Stimulated activated CD4-positive, alpha-beta T cell treated with anti-CD3 and anti-CD28 coated beads, Interleukin-2, amount 100 ng/mL, for 4 hours (primary cell): Measurements from ENCODE around the gene TBCC.
A peak's percentile ranks its signal among the peaks of the same experiment; 100 is the strongest.

ENCODE experiments used
- DNase-seq: peaks from one replicate; pipeline ENCODE4 v3.0.0-alpha.2; 2020; ENCODE audit warnings: low read depth

The TBCC gene

DNA sequence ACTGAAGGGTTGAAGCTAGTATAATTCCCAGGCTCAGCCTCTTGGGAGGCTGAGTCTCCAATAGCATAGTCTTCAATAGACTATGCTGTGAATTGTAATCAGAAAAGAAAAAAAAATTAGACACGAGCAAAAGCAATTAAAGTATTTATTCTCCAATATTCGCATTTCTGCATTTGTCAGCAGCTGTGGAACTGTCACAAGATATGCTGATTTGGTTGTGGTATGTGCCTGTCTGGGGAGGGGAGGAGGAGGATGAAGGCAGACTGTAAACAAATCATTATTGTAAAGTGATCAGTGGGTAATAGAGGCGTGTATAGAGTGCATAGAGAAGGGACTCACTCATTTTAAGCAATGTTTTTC is 25.8 kb upstream of the TBCC start:
- no peak for DNase-seq

DNA sequence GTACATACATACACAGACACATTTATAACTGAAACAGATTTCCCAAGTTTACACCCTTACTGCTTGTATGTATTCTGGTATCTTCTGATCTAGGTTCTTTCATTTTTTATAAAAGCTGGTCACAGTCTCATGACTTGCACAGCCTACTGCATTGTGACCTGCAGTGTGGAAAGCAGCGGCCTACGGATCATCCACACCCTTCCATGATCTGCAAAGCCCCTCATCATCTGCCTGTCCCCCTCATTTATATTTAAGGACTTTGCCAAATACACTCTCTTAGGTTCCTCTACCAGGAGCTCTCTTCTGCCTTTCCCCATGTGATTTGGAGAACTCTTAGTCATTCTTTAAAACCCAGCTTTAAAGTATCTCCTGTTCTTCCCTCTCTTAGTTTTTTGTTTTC is 23.9 kb upstream of the TBCC start:
- DNase-seq = no peak

DNA sequence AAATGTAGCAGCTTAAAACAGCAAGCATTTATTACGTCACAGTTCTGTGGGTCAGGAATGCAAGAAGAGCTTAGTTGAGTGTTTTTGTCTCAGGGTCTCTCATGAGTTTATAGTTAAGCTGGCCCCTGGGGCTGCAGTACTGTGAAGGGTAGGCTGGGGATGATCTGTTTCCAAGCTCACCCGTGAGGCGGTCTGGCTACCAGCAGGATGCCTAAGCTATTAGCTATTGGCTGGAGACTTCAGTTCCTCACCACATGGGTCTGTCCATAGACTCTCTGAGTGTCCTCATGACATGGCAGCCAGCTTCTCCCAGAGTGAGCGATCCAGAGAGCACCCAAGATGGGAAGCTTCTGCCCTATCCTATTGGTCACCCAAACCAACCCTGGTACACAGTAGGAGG is 23.1 kb upstream of the TBCC start:
- no peak for DNase-seq

DNA sequence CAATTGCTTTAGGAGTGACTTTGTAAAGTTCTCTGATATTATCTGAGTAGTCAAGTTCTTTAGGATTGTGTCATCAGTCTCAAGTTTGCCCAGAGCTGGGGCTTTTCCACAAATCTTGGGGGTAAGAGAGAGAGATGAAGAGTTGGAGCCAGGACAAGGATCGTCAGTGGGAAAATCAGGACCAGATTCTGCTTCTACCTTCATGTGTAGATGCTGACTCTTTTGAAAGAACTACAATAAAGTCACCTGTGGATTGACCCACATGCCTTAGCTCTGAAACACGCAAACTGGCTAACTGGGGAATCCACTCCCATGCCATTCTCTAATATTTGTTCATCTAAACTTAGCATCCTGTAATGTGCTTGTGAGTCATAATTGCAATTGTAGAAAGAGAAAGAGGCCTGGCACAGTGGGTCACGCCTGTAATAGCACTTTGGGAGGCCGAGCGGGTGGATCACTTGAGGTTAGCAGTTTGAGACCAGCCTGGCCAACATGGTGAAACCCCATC is 20.3 kb upstream of the TBCC start:
- DNase-seq = no peak

DNA sequence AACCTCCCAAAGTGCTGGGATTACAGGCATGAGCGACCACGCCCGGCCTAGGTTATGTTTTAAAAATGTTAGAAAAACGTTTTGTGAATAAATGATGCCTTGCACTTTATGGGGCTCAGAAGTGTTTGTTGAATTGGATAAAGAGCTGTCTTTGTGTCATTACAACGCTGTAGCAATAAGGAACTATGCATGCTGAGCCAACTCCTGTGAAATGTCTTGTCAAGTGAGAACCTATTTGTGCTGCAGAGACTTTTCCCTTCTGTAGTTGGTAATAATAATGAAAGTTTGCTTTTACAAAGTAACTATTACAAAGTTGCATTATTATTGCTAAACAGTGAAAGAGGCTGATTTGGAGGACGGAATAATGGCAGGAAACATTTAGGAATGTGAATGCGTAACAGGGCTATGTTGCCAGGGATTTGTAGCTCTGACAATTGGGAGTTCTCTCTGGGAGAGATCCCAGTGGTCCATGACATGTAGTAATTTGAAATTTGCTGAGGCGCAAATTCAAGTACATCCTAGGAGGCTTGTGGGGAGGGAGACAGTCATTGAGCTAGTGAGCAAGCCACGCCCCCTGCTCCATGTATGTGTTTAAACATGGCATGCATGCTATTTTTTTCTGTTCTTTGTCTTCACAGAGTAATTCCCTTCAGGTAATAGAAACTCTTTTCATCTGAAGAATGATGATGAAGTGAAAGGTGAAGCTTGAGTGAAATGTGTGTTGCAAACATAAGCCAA is 19.2 kb upstream of the TBCC start:
- no peak for DNase-seq

DNA sequence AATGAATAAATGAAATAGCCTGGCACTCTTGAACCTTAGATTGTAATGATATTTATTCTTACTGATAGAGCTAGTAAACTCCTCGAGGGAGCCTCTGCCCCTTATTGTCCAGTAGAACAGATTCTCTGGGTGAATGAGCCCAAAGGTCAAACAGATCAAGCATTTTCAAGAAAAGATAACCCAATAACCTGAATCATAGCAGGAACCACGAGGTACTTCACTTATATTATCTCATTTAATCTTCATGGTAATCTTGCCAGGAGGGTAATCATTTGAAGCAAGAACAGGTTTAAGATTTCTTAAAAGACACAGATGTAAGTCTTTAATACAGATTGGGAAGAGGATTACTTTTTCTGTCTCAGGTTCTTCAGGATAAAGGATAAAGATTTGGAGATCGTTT is 17.0 kb upstream of the TBCC start:
- no peak for DNase-seq

DNA sequence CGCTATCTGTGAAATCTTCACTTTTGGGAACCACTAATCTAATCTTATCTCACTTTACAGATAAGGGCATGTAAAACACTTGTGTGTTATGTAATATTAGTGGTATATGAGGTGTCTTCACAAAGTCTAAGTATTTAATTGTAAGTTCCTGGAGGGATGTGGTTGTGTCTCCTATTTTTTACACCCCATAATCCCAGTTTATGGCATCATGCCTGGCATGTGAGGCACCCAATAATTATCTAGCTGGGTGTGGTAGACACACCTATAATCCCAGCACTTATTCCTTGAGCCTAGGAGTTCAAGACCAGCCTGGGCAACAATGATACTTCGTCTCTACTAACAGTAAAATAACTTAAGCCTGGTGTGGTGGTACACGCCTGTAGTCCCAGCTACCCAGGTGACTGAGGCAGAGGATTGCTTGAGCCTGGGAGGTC is 16.5 kb upstream of the TBCC start:
- no peak for DNase-seq

DNA sequence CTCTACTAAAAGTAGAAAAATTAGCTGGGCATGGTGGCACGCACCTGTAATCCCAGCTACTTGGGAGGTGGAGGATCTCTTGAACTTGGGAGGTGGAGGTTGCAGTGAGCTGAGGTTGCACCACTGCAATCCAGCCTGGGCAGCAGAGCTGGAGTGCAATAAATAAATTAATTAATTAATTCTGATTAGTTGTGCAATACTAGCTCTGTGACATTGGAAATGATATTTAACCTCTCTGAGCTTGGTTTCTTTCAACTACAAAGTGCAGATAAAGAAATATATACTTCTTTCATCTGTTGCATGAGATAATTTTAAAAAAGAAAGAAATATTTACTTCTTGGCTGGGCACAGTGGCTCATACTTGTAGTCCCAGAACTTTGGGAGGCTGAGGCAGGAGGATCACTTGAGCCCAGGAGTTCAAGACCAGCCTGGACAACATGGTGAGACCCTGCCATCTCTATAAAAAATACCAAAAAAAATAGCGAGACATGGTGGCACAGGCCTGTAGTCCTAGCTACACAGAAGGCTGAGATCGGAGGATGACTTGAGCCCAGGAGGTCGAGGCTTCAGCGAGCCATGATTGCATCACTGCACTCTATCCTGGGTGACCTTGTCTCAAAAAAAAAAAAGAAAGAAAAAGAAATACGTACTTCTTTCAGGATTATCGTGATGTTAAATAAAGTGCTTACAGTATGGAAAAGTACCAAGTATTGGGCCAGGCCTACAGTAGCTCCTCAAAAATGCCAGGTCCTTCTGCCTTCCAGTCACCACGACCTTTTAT is 15.6 kb upstream of the TBCC start:
- no peak for DNase-seq

DNA sequence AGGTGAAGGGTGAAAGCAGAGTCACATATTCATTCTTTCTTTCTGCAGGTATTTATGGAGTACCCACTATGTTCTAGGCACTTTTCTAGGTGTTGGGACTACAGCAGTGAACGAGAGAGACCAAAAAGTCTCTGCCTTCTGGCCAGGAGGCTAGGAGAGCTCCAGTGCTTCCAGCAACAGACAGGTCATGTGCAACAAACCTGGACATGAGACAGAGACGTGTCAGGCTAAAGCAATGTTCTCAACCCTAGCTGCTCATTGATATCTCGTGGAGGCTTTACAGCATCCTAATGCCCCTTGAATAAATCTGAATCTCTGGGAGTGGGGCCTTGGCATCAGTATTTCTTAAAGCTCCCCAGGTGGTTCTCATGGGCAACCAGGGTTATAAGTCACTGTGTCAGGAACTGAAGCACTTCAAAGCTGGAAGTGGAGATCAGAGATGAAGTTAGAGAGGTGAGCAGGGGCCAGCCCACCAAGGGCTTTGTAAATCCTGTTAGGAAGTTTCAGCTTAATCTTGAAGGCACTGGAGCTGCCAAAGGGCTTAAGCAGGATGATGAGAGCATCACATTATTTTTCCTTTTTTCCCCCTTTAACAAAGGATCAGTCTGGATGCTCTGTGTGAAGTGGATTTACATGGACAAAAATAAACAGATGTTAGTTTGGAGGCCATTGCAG is 13.0 kb upstream of the TBCC start:
- DNase-seq = no peak

DNA sequence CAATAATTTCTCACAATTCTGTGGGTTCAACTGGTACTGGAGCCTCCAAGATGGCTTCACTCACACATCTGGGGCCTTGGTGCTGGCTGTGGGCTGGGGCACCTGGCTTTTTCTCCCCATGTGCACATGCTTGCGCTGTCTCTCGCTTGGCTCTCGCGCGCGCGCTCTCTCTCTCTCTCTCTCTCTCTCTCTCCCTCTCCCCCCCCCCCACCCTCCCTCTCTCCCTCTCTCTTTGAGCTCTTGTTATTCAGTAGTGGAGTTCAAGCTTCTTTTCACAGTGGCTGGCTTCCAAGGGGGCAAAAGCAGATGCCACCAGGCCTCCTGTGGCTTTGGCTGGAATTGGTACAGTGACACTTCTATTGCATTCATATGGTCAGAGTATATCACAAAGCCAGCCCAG is 10.8 kb upstream of the TBCC start:
- DNase-seq = no peak

DNA sequence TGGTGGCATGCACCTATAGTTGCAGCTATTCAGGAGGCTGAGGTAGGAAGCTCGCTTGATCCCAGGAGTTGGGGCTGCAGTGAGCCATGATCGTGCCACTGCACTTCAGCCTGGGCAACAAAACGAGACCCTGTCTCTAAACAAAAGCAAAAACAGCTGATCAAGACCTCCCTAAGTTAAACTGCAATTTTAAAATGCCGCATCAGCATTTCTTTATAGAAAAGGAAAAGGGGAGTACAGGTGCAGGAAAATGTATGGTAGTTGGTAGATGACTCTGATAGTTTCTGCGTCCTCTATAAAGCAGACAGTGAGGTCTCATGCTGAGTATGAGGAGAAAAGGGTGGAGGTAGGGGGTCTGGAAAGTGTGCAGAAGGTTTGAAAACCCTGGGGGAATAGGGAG is 8.9 kb upstream of the TBCC start:
- no peak for DNase-seq

DNA sequence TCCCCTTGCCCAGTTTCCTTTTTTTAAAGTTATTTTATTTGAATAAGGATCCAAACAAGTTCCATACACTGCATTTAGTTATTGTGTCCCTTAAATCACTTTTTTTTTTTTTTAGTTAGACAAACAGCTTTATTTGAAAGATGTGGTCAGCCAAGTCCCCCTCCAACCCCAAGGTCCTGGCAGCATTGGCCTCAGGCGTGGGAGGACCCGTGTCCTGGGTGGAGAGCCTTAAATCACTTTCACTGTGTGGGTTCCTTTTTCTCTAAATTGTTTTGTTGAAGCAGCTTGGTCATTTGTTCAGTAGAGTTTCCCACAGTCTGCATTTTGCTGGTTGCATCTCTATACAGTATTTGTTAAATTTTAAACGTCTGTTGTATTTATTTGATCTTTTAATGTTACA is 5.2 kb upstream of the TBCC start:
- no peak for DNase-seq

DNA sequence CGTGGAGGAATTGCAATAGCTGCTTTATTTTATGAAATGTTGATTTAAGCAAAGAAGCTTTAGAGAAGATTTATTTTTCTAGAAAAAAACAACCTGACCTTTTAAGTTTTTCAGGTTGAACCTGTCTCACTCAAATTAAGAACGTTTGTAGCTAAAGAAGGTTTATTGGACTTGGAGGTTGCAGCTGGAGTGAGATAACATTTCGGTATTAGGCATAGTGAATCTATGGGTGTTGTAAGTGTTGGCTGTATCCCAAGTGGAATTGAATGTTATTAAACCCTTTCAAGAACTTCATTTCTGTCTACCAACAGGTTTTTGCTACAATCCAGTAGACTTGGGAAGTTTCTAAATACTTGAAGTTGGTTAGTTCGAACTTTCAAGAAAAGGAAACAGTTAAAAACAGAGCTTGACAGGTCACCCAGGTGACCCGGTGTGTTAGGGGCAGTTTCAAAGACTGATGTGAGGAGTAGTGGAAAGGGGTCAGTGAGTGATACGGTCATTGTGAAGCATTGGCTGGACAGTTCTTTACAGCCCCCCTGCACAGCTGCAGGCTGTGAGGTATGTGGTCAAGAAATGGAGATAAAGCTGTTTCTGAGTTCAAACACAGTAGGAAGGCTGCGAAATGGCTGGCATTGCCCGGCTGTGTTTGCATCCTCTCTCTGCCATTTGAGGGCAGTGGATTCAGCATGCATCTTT is 2.4 kb upstream of the TBCC start:
- DNase-seq = no peak

DNA sequence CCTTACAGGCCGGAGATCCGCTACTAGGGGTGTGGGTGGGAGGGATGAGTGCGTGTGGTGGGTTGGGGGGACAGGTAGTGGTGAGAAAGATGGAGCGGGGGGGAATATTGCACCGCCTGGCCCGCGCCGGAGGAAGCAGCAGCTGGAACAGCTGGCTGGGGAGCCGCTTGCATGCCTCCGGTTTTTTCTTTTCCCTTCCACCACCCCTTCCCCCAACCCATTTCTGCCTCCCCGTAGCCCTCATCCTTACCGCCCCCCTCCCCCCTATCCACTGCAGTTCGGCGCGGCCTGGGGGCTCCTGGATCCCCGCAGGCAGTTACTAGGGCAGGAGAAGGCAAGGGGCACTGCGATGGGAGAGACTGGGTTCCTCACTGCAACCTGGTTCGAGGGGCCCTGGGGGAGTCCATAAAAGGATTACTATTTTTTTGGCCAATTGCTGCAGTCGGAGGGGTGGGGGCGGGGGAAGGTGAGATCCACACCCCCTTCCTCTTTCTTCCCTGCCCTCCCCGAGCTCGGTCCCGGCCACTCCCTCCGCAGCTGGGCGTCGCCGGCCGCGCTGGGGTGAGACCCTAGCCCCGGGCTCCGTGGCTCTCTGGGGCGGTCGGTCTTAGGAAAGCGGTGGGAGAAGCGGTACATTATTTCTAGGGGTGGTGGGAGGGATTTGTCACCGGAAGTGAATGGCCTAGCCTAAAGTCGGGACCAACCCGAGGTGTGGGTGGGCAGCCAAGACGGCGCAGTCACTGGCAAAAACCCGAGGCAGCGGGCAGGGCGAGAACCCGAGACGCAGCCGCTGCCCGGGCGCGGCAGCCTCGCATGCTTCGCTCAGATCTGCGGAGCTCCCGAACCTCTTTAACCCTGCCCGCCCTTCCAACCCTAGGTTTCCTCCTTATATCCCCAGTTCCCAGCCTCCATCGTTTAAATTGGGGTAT is 824 bp upstream of the TBCC start:
- peak; percentile 52 for DNase-seq

DNA sequence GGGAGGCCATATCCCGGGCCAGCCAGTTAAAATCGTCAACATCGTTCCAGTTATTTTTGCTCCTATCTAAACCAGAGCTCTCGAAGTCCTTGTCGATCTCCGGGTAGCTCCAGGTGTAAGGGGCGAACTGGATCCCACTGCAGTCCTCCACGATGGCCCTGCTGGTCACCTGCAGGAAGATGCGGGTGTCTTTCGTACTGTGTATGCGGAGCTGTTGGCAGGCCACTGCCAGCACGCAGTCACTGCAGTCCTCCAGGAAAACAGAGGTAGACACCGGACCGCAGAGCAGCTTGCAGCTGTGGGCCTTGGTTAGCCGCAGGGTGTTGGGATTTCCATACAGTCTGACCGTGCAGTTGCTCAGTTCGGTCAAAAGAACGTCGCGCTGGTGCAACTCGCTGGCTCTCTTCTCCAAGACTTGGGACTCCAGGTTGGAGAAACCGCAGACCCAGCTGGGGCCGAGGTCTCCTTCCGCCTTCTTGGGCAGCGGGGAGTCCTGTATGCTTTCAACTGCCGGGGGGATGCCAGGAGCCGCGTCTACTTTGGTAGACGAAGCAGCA is 742 bp downstream of the TBCC start:
- DNase-seq = no peak

DNA sequence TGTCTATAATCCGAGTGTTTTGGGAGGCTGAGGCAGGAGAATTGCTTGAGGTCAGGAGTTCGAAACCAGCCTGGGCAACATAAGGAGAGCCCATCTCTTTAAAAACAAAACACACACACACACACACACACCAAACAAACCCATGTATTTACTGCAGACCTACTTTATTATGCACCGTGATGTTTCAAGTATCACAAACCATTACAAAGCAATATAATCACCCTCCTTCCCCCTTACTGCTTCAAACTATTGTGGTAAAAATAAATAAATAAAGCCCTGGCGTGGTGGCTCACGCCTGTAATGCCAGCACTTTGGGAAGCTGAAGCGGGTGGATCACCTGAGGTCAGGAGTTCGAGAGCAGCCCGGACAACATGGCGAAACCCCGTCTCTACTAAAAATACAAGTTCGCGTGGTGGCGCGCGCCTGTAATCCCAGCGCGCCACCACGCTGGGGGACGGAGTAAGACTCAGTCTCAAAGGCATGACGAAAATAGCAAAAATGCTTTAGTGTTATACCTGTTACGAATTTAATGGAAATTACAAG is 1.5 kb downstream of the TBCC start:
- DNase-seq = no peak

DNA sequence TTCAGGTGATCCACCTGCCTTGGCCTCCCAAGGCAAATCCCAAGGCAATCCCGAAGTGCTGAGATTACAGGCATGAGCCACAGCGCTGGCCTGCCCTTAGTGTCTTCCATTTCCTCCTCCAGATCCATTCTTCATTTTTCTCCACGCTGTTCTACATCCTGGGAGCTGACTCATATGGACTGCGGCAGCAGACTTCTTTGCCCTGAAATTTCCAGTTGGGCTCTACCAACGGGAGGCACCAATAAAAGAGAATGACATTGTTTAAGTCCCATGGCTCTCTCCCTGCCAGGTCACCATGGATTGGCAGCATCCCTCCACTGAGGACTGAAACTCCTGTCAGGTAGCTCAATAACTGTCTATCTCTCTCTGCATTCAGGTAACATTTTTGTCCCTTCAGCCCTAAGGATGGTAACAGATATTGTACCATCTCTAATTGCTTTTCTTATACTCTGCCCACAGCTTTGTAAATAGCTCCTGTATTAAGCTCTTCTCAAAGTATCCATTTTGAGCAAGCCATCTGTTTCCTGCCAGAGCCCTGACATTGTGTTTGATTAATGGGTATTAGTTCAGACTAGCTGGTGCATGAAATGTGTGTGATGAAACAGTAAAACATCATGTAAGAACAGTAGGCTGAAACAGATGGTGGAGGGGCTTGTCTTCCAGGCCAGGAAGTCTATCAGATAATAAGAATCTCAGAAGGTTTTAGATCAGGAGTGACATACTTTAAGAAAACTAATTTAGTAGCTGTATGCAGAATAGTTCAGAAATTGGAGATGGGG is 3.6 kb downstream of the TBCC start:
- no peak for DNase-seq

DNA sequence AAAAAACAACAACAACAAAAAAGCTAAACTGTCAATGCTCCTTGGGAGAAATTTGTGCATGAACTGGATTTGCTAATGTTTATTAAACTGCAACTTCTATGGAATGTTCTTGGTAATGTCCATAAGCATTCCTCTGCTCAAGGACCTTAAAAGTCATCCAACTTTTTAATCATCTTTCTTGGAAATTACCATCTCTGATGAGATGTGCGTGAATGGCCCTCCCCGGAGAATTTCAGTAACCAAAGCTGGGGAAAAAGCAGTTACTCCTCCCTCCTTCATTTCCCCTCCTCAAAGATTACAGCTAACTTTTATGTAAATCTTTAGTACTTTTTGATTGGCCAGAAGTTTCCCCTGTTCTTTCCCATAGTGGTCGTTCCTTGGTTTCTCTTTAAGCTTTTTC is 5.2 kb downstream of the TBCC start:
- DNase-seq = no peak

DNA sequence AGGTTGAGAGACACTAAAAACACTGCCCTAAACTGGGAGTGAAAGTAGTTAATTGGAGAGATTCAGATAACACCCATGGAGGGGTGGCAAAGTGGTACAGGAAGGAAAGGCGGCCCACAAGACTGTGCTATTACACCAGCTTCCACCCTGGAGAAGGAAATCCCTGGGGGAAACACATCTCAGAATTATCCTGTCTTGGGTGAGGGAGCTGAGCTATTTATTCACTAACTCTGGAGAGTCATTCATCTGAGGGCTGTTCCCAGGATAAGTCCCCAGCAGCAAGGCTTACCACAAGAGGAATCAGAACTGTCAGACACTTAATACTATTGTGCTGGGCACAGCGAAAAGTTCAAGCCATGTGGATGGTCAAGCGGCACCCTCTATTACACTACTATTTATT is 9.9 kb downstream of the TBCC start:
- no peak for DNase-seq
